Muscle of arm (tissue), 12 donors: ENCODE results near the gene RPH3AL. TPM values are rescaled to one million over a fixed set of nuclear protein-coding genes. Genes with fewer than 3 reads are reported as not detected.

ENCODE experiments used
- DNase-seq: peaks from one replicate; pipeline ENCODE4 v3.0.0-alpha.2; 2013
- polyA plus RNA-seq, 12 donors: library from polyadenylated mRNA; unstranded; fragments of 120-200 nt; gene quantifications; one replicate each; pipeline ENCODE4 v1.2.1, GENCODE V29; 2013; ENCODE audit not compliant: insufficient read length in 12 of 12

The RPH3AL gene
- polyA plus RNA-seq, 12 donors: 2.5 to 16.6 (median 4.4) TPM; not detected in 1

DNA sequence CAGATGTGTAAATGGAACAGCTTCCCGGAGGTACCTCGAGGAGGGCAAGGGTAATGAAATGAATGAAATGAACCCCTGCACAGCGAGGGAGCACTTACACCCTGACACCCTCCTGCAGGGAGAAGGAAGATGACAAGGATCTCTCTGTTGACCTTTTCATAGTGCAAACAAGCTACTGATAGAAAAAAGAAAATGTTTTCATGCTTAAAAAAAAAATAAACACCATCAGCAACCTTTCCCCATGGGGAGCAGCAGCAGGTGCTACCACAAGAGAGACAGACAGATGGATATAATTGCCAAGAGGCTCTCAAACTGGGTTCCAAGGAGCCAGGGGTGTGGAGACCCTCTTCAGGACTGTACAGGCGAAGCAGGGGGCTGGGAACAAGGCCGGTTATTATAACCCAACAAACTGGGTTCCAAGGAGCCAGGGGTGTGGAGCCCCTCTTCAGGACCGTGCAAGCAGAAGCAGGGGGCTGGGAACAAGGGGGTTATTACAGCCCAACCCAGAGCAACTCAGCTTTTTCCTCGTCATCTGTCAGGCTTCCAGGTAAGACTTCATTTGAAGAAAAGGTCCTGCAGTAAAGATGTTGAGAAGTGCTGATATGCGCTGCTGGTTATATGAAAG is 718 bp upstream of the RPH3AL start:
- no peak for DNase-seq

DNA sequence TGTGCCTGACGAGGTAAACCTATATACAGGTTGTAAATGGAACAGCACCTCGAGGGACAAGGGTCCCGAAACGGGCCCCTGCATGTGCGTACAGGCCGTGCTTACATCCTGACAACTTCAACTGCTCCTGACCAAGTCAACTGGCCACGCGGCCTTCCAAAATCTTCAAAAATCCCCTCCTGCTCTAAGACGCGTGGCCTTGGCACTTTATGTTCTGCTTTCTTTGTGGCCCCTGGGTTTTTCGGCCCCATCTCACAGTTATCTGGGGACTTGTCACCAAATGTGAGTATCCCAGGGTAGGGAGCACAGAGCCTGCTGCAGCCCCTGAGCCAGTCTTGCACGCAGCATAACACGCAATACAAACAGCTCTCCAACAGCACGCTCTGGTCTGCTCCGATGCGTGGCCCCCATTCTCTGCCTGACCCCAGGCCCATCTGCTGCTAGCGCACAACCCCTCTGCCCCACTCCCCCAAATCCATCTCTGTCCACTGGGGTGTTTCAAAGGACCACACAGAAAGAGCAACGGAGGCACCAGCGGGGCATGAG is 659 bp downstream of the RPH3AL start:
- DNase-seq: no peak

- DNase-seq: no peak
Observed at GRCh38 chr17:351449-351738, 1.2 kb downstream of the RPH3AL start.

GRCh38 chr17:350706-351448 is 1.7 kb downstream of the RPH3AL start:
- DNase-seq: peak; percentile 62

DNA sequence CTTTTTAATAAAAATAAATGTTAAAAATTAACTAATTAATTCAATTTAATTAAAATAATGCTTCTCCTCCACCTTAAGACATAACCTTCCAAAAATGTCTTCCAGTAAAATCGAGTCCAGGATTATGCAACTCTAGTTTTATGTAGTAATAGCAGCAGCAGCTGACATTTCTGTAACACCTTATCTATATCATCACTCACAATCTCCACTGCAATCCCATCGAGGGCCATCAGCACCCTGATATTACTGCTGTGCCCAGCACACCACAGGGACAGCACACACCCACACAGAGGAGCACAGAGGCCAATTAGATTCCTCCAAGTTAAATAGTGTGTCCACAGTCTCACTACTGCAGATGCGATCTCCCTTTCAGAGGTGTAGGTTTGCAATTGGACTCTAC is 2.9 kb downstream of the RPH3AL start:
- DNase-seq: no peak

DNA sequence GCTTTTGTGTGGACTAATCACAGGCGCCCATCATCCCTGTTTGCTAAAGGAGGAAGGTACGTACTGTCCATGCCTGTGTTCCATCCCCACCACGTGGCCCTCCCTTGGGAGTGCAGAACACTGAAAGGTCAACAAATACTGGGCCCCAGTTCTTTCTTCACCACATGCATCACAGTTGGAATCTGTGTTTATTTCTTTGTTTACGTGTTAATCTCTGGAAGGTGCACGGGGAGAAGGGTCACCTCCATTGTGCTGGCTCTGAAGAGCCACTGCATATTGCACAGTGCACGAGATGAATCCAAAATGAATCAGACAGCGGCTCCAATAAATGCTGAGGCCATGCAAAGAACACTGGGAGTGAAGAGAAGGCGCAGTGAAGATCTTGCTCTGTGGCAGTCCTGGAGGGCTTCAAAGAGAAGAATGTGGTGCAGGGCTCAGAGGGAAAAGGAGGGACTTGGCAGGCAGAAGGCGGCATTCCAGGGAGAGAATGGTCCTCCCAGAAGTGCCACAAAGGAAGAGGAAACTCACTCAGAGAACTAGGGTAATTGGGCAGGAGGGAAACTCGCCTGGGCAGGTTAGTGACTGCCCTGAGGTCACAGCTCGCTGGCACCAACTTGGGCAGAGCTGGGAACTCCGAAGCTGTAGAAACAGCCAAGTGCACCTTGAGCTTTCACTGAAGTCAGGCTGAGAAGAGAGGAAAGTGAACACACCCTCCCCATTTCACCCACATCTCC is 3.7 kb downstream of the RPH3AL start:
- DNase-seq: no peak

- no peak for DNase-seq
Observed at GRCh38 chr17:348012-348411, 4.6 kb downstream of the RPH3AL start.

GRCh38 chr17:347309-347899 is 5.2 kb downstream of the RPH3AL start:
- DNase-seq: no peak

DNA sequence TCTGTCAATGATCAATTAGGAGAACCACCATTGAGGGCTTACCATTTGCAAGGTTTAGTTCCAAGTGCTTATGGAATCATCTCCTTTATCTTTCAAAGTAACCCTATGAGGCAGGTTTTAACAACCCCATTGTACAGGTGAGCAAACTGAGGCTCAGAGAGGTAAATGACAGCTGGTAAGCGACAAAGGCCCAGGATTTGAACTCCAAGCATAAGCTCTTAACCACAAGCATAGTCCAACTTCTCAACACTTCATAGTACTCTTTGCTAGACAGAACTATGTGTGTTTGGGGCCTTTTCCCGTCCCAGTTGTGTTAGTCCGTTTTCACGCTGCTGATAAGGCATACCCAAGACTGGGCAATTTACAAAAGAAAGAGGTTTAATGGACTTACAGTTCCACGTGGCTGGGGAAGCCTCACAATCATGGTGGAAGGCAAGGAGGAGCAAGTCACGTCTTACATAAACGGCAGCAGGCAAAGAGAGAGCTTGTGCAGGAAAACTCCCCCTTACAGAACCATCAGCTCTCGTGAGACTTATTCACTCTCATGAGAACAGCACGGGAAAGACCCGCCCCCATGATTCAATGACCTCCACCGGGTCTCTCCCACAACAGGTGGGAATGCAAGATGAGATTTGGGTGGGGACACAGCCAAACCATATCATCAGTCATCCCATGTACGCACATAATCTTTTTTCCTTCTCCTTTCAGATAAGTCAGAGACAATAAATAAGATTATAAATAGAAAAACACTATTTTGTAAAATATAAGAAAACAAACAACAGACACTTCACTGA is 6.4 kb downstream of the RPH3AL start:
- DNase-seq: no peak

DNA sequence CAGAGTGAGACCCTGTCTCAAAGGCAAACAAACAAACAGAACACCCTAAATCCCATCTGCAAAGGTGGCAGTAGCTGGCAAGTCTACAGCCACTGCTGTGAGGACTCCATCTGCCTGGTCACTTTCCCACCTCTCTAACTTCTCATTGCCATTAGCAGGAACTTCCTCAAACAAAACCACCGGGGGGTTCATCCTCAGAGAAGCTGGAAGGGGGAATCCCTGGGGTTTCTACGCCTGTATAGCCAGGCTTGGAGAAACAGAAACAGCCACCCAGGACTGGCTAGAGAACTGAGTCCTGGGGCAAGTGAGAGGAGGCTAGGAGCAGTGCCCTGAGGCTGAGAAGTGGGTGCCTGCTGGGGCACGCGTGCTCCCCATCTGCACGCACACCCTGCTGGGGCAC is 7.3 kb downstream of the RPH3AL start:
- DNase-seq: no peak

- no peak for DNase-seq
Observed at GRCh38 chr17:343875-344752, 8.5 kb downstream of the RPH3AL start.

DNA sequence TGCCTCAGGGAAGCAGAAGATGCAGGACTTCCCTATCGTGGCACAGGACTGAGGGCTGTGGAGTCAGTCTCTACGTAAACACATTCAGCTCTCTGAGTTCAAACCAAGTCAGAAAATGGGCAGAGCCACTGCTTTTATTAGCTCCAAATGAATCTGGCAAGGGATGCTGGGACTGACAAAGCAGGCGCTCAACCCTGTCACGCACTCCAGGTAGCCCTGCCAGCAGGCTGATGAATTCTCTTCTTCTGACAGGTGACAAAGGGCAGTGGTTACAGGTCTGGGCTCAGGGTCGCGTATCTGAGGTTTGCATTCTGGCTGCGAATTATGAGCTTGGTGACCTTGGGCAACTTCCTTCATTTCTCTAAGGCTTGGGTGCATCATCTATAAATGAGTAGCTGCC is 9.4 kb downstream of the RPH3AL start:
- DNase-seq: no peak

GRCh38 chr17:340074-340473 is 12.5 kb downstream of the RPH3AL start:
- no peak for DNase-seq

DNA sequence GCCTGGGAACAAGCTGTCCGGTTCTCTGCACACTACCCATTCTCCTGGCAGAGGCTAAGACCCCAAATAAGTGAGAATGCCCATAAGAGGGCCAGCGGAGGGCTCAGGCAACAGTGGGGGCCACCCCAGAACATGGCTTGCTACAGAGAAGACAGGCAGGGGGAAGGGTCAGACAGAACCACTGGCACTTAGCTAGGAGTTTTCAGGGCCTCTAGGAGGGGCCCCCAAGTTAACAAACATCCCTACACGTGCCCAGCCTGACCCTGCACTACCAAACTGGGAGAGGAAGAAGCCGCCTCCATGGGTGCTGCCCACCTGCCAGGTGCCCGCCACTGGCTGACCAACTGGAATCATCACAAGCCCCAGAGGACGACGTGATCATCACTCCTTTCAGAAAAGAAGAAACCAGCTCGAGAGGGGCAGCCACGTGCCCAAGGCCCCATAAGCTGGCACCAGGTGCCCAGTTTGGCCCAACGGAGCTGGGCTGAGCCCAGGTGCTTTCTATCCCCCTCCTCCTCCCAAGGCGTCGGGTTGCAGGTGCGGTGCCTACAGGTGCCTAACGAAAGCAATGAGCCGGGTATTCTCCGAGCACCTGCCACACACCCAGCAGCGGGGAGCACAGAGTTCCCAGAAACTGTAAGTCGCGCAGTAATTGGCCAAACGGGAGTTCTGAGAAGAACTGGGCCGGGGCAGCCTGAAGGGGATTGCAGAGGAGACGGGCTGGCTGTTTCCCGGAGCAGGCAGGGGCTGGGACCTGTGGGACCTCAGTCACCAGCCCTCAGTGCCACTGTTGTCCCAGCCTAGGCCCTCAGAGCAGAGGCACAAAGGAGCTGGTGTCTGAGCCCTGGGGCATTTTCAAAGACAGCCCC is 13.2 kb downstream of the RPH3AL start:
- DNase-seq: no peak

DNA sequence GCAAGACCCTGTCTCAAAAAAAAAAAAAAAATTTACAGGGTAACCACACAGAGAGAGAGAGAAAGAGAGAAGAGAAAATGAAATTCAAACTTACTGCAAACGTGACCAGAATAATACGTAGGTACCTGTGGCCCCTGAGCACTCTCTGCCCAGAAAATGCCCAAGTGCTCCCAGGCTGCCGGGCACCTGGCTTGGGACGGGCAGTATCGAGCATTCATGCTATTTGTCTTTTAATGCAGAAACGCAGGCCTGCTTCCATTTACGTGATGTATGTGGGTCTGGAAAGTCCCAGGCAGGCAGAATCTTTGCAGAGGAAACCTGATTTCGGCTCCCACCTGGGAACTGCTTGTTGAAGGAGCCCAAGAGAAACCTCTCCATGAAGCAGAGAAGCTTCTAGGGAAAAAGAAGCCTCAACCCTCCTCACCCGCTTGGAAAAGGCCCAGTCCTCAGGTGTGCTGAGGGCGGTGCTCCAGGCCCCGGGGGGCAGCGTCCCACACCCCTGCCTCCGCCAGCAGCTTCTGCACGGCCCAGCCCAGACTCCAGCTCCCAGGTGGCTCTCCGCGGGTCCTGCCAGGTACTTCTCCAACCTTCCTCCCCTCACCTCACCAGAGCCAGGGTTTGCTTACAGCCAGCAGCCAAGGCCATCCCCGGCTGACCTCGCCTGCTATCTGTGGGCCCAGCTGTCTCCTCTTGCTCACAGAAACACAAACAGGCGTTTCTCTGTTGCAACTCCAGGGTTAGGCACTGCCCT is 14.0 kb downstream of the RPH3AL start:
- DNase-seq: no peak

- no peak for DNase-seq
Observed at GRCh38 chr17:337866-338265, 14.7 kb downstream of the RPH3AL start.

DNA sequence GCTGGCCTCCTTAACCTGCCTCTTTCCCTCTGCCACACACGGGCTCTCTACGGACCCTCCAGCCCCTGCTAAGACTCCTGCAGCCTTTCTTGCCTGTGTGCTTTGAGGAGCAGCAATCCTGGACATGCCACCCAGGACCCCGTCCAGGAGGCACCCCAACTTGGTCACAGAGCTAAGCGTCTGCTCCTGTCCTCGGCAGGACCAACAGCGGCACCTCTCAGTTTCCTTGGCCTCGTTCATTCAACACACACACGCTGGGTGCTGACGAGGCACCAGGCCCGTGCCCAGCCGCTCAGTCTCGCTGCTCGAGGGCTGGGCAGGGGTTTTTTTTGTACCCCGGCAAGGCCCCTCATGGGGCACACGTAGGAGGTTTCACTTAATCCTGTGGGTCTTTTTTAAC is 15.2 kb downstream of the RPH3AL start:
- DNase-seq: no peak

DNA sequence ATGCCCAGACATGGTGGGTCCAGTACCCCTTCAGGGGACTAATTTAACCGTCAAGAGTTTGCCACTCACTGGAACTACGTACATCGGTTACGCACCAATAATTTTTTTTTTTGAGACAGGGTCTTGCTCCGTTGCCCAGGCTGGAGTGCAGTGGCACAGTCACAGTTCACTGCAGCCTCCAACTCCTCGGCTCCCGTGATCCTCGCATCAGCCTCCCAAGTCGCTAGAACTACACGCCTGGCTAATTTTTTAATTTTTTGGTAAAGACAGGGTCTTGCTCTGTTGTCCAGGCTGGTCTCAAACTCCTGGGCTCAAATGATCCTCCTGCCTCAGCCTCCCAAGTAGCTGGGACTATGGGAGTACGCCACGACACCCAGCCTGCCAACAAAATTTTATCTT is 15.6 kb downstream of the RPH3AL start:
- no peak for DNase-seq
